Loucy (cell line): ENCODE results near the gene SCN8A.

ENCODE experiments used
- H2AFZ ChIP-seq: fragments of 200-600 bp; sonication (generic); 2 replicates; pipeline ENCODE4 v1.6.0; 2016; ENCODE audit warnings: antibody characterized with exemption, mild to moderate bottlenecking, low read length, moderate library complexity
- H3F3A ChIP-seq: fragments of 200-600 bp; 2 replicates; pipeline ENCODE4 v1.6.0; 2016; ENCODE audit warnings: antibody characterized with exemption, low read depth, mild to moderate bottlenecking
- H3K27me3 ChIP-seq: fragments of 200-600 bp; sonication (generic); 2 replicates; pipeline ENCODE4 v1.6.1; 2014; ENCODE audit warnings: low read length, mild to moderate bottlenecking; ENCODE audit not compliant: insufficient read depth, poor library complexity, severe bottlenecking
- H3K36me3 ChIP-seq: fragments of 200-600 bp; sonication (generic); 2 replicates; pipeline ENCODE4 v1.6.1; 2016; ENCODE audit warnings: low read length; ENCODE audit not compliant: insufficient read depth
- H3K4me1 ChIP-seq: fragments of 200-600 bp; sonication (generic); 2 replicates; pipeline ENCODE4 v1.5.1; 2014; ENCODE audit warnings: low read length, mild to moderate bottlenecking; ENCODE audit not compliant: insufficient read depth, poor library complexity, severe bottlenecking
- H3K4me2 ChIP-seq: fragments of 200-600 bp; sonication (generic); 2 replicates; pipeline ENCODE4 v1.6.0; 2014; ENCODE audit warnings: antibody characterized with exemption, low read length, low read depth, mild to moderate bottlenecking; ENCODE audit not compliant: poor library complexity, severe bottlenecking
- H3K4me3 ChIP-seq: fragments of 200-600 bp; sonication (generic); 2 replicates; pipeline ENCODE4 v1.5.1; 2014; ENCODE audit warnings: low read length, mild to moderate bottlenecking, mixed read lengths; ENCODE audit not compliant: poor library complexity, severe bottlenecking
- H3K79me2 ChIP-seq: fragments of 200-600 bp; sonication (generic); 2 replicates; pipeline ENCODE4 v1.6.1; 2014; ENCODE audit warnings: low read length; ENCODE audit not compliant: insufficient read depth
- H3K9ac ChIP-seq: fragments of 200-600 bp; sonication (generic); 2 replicates; pipeline ENCODE4 v1.6.0; 2014; ENCODE audit warnings: mild to moderate bottlenecking, low read depth, low read length, moderate library complexity; ENCODE audit not compliant: poor library complexity, severe bottlenecking
- H3K9me2 ChIP-seq: fragments of 200-600 bp; sonication (generic); replicated peaks from 2 replicates; pipeline ENCODE4 v1.6.1; 2016; ENCODE audit warnings: low read depth, low read length, mixed read lengths
- H3K9me3 ChIP-seq: fragments of 200-600 bp; sonication (generic); 2 replicates; pipeline ENCODE4 v1.6.1; 2014; ENCODE audit warnings: mild to moderate bottlenecking, antibody characterized with exemption, low read length, low read depth; ENCODE audit not compliant: insufficient read depth
- H4K20me1 ChIP-seq: fragments of 200-600 bp; sonication (generic); 2 replicates; pipeline ENCODE4 v1.6.0; 2014; ENCODE audit warnings: antibody characterized with exemption, low read length, mild to moderate bottlenecking; ENCODE audit not compliant: insufficient read depth, poor library complexity, severe bottlenecking
- EZH2phosphoT487 ChIP-seq: fragments of 200-600 bp; IDR thresholded peaks from 2 replicates; pipeline ENCODE4 v1.6.1; 2018; ENCODE audit warnings: antibody characterized with exemption, mild to moderate bottlenecking, moderate library complexity, borderline replicate concordance
- TF ChIP-seq, protein P1 (sequence below): fragments of 200-600 bp; sonication (generic); conservative IDR thresholded peaks from 2 replicates; pipeline ENCODE4 v1.5.1; 2014; ENCODE audit warnings: mild to moderate bottlenecking, antibody characterized with exemption, low read length

Gene SCN8A

DNA sequence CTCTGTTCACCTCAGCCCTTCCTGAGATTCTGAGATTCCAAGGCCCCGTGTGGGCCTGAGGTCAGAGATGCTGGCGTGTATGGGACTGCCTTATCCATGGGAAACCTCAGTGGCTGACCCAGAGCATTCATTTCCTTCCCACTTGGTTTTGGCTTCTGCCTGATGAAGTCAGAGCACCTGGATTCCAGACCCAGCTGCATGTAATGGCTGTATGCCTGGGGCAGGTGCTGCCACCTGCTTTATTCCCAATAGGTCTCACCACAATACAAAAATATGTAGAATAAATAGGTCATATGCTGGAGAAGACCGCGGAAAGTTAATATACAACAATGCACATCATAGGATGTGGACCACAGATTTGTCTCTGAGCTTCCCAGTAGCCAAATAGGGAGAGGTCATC is 231.9 kb downstream of the SCN8A start:
- H3K4me1 ChIP-seq = peaks cover 38% of the 10 kb centered on the region
- peak overlapping the region; percentile 98 for H3K4me3 ChIP-seq
- peak overlapping the region; percentile 99 for H3K9ac ChIP-seq
- H3K27me3 ChIP-seq = no peaks in the 10 kb centered on the region
- H3K9me3 ChIP-seq = no peaks in the 10 kb centered on the region
- TF ChIP-seq EZH2phosphoT487 = no peak
- TF ChIP-seq, protein P1, sequence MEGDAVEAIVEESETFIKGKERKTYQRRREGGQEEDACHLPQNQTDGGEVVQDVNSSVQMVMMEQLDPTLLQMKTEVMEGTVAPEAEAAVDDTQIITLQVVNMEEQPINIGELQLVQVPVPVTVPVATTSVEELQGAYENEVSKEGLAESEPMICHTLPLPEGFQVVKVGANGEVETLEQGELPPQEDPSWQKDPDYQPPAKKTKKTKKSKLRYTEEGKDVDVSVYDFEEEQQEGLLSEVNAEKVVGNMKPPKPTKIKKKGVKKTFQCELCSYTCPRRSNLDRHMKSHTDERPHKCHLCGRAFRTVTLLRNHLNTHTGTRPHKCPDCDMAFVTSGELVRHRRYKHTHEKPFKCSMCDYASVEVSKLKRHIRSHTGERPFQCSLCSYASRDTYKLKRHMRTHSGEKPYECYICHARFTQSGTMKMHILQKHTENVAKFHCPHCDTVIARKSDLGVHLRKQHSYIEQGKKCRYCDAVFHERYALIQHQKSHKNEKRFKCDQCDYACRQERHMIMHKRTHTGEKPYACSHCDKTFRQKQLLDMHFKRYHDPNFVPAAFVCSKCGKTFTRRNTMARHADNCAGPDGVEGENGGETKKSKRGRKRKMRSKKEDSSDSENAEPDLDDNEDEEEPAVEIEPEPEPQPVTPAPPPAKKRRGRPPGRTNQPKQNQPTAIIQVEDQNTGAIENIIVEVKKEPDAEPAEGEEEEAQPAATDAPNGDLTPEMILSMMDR = no peak
- H3K4me2 ChIP-seq = peak overlapping the region; percentile 87
- no peak overlapping the region for H2AFZ ChIP-seq
- H3K9me2 ChIP-seq = no peaks in the 10 kb centered on the region
- H3F3A ChIP-seq = 0 out of 2 replicates have a peak, but pooled peaks cover 6% of the 10 kb centered on the region
- peaks cover 35% of the 10 kb centered on the region; the same call in 1 of the 2 replicates for H3K79me2 ChIP-seq
- H3K36me3 ChIP-seq = no peaks in the 10 kb centered on the region
- H4K20me1 ChIP-seq = peaks cover 8% of the 10 kb centered on the region

DNA sequence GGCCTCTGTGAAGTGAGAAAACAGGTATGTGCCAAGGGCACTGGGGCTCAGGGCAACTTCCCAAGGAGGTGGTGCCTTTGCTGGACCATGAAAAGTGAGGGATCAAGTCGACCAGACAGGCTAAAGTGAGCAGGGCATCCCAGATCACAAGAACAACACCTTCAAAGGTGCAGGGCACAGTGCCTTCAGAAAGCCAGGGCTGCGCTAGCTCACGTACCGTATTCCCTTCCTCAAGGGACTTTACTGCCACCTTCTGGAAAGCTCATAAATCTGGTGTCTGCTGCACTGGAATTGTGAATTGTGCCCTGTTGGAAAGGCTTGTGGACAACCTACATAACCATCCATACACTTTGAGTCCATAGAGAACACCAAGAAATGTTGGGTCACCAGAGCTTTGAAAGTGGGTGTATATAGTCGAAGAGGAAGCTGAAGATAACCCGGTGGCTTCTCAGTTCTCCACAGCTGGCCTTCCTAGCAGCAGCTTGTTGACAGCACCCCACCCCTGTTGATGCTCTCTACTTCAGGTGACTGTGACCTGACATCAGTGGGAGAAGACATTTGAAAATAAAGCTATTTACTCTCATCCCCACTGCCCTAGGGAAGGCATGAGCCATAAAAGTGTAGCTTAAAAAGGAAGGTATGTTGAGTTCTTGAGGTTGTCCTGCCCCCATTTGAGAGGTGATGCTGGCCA is 233.0 kb downstream of the SCN8A start:
- Histone ChIP-seq H3K9ac (no peak overlapping the region), H3F3A (0 out of 2 replicates have a peak, but pooled peaks cover 6% of the 10 kb centered on the region), H3K27me3 (no peaks in the 10 kb centered on the region), H3K9me3 (no peaks in the 10 kb centered on the region), H3K4me3 (no peak overlapping the region), H3K9me2 (no peaks in the 10 kb centered on the region), H3K36me3 (no peaks in the 10 kb centered on the region), H4K20me1 (peaks cover 8% of the 10 kb centered on the region), H3K4me1 (peaks cover 43% of the 10 kb centered on the region), H3K4me2 (no peak overlapping the region), H2AFZ (no peak overlapping the region), H3K79me2 (peaks cover 33% of the 10 kb centered on the region; the same call in 1 of the 2 replicates)
- TF ChIP-seq, protein P1 = peak; percentile 65
- TF ChIP-seq EZH2phosphoT487 = no peak

DNA sequence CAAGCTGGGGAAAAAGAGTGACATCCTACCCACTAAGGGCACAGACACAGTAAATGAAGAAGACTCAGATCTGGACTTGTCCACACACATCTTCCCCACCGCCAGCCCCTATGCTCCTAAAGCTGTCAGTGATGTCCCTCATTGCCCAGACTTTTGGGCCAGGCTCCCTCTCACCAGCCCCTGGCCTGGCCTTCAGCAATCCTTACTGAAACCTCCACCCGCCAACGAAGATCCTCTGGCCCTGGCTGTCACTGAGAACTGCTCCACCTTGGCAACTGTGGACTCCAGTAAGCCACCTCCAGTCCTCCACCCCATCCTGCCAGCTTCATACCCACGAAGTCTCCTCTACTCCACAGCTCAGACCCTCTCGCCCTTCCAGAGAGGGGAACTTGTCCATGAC is 234.2 kb downstream of the SCN8A start:
- Histone ChIP-seq H3K9me3 (no peaks in the 10 kb centered on the region), H3K4me2 (no peak overlapping the region), H3K9me2 (no peaks in the 10 kb centered on the region), H3F3A (0 out of 2 replicates have a peak, but pooled peaks cover 6% of the 10 kb centered on the region), H3K27me3 (no peaks in the 10 kb centered on the region), H4K20me1 (peaks cover 8% of the 10 kb centered on the region), H2AFZ (no peak overlapping the region), H3K4me1 (peaks cover 32% of the 10 kb centered on the region), H3K36me3 (no peaks in the 10 kb centered on the region), H3K9ac (no peak overlapping the region), H3K4me3 (no peak overlapping the region), H3K79me2 (peaks cover 21% of the 10 kb centered on the region; the same call in 1 of the 2 replicates)
- TF ChIP-seq, protein P1 = no peak
- TF ChIP-seq EZH2phosphoT487 = no peak
